Testis (tissue), 2 donors: ENCODE results near the gene GTPBP10.
"Not testable (repeated sequence)": the region's sequence is repeated elsewhere in the genome, so short reads cannot be mapped to it uniquely, and the experiment has no call there.

Source experiments
- CTCF ChIP-seq, 3 experiments: fragments of 450-650 bp in 2 of 3; fragments of 200-600 bp in 1 of 3; sonication (generic) in 1 of 3; IDR thresholded peaks; one replicate each; pipeline ENCODE4 v1.5.1; 2016 to 2019; ENCODE audit warnings: antibody characterized with exemption in 3 of 3, mild to moderate bottlenecking in 2 of 3, moderate library complexity in 1 of 3
- POLR2A ChIP-seq: fragments of 450-650 bp; IDR thresholded peaks from one replicate; pipeline ENCODE4 v1.6.1; 2017; ENCODE audit warnings: antibody characterized with exemption, mild to moderate bottlenecking, moderate library complexity

- TF ChIP-seq POLR2A; CTCF (IDR thresholded peaks at IDR 0.05): not testable (repeated sequence)
Observed at GRCh38 chr7:90334926-90335325, 11.6 kb upstream of the GTPBP10 start.
